GM18498 (cell line): ENCODE results near the gene LAPTM5.

Experiments used
- ATAC-seq: cut with Tn5 transposase; IDR thresholded peaks from one replicate; pipeline ENCODE4 v1.9.1; 2021; ENCODE audit warnings: mild to moderate bottlenecking, moderate library complexity; ENCODE audit not compliant: unreplicated experiment

The LAPTM5 gene

DNA sequence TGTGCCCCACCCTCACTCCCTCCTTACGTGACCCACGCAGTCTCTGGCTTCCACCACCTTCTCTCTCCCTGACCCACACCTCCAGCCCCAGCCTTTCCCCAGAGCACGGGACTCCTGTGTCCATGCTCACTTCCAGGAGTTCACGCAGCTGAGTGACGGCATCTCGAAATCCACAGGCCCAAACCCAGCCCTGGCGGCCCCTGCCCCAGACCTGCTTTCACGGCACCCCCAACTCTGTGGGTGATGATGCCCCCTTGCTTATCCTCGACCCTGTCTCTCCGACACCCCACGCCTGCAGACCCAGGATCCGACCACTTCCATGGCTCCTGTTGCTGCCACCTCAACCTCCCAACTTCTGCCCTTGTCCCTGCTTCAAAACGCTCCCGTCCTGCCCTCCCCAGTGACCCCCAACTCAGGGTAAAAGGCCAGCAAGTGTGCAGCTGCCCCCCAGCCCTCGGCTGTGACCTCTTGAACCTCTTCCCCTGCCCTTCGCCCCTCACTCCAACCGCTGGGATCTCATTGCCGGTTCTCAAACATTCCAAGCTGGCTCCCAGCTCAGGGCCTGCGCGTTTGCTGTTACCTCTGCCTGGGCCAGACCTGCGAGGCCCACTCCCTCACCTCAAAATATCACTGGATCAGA is 30.4 kb upstream of the LAPTM5 start:
- ATAC-seq: no peak

DNA sequence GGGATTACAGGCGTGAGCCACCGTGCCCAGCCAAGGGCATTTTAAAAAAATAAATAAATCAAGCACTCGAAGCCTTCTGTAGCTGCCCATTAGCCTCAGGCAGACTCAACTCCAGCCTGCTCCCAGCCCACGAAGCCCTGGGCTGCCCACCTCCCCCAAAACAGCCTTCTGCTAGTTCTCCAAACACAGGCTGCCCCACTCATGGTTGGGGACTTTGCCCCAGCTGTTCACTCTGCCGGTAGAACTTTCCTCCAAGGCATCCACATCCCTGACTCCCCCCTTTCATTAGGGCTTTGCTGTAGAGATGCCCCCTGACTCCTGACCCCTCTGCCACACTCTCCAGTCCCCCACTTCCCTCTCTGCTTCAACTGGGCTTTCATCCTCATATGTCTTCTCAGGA is 29.7 kb upstream of the LAPTM5 start:
- ATAC-seq: no peak

DNA sequence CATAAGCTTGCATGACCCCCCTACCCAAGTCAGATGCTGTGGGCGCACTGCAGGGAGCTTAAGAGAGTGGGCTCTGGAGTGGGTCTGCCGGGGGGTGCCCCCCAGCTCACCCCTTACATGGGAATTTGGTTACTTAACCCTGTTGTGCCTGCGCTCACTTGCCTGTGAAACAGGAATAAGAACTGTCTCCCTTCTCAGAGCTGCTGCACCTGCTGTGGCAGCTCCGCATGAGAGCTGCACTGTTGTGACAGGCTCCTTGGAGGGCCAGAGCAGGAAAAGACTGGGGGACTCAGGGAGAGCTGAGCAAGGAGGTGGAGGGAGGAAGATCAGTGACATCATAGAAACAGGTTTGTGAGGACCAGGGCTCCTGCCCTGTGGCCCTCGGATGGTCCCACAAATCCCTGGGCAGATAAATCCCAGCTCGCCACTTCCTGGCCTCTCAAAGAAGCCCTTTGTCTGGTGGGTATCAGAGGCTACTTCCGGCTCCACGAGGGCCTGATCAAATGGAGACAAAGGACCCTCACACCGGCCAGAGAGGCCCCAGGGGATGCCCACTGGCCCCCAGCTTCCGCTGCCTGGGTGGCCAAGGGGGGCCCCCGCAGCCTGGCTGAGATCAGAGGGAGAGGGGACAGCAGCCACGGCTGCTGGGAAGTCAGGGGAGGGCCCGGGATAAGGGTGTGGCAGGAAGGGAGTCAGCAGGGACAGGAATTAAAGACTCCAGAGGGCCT is 28.9 kb upstream of the LAPTM5 start:
- no peak for ATAC-seq

DNA sequence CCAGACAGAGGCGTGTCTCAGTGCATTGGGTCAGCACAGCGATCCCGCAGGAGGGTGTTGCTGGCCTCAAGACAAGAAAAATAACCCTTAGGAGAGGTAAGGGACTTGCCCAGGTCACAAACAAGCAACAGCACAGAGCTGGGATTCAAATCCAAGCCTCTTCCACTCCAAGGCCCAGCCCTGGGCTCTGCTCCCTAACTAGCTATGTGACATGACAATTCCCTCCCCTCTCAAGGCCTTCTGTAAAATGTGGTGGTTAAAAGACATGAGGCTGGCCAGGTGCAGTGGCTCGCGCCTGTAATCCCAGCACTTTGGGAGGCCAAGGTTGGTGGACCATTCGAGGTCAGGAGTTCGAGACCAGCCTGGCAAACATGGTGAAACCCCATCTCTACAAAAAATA is 28.1 kb upstream of the LAPTM5 start:
- ATAC-seq: no peak

DNA sequence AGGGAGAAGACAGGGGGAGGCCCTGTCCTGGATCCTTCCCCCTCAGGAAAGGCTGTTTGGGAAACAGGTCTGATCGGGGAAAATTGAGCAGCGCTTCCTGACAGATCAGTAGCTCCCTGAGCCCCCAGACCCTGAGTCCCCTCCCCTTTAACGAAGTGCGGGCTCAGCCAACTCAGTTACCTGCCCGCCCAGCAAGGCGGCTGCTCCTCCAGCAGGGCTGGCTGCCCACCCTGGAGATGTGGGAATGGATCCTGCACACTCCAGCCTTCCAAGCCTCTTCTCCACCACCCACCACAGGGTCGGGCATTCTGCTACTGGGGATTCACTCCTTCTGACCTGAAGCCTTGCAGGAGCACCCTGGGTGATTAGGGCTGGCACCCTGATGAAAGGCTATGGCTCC is 27.6 kb upstream of the LAPTM5 start:
- ATAC-seq: no peak

DNA sequence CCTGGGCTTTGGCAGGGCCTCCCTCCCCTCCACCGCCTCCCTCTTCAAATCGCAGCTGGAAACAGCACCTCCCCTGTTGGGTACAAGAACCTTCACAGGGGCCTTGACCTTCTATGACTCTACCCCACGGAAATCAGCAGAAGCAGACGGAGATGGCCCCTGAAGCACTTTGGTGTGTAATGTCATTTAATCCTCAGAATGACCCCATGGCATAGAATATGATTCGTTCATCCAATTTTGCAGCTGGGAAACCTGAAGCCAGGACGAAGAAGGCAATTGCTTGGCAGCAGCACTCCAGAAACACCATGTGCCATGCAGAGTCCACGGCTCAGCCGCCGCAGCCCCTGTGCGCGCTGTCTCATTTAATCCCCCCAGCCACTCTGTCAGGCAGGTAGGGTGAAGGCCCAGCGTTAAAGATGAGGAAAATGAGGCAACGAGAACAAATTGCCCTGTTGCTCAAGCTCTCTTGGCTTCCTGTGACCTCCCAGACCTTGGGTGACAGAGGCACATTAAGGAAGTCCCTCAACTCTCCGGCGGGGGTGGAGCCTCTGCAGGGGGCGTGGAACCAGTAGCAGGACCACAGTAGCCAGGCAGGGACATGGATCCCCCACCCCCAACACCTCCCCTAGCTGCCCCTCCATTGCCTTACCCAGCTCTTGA is 25.8 kb upstream of the LAPTM5 start:
- ATAC-seq: no peak

DNA sequence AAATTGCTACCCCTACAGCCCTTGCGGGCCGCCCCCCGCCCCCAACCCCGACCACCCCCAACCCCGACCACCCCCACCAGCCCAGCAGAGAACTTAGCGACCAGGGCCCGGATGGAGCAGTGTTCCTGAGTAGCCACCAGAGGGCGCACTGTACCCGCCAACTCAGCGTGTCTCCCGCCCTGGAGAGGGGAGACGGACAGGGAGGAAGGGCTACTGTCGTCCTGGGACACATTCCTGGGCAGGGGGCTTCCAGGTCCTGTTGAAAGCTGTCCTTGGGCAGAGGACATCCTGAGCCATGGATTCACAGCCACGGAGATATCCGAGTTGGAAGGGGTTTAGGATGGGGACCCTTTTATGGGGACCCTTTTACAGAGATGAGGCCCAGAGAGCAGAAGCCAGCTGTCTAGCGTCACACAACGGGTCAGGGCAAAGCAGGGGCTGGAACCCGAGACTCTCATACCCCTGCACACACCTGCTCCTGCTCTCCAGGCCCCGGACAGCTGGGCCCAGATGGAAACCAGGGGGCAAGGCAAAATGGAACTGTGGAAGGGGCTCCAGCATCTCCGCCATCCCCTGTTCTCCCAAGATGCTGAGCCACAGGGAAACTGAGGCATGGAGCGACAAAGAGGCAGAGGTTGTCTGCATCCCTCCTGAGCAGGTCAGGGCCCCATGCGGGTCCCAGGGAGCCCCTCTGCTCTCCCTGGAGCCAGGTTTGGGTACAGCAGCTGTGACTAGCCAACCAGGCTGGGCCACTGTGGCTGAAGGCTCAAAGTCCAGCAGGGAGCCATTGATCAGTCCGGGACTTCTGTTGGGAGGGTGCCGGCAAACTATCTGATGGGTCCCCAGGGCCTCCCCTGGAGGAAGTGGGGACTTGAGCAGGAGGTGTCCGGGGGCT is 25.0 kb upstream of the LAPTM5 start:
- ATAC-seq: no peak

DNA sequence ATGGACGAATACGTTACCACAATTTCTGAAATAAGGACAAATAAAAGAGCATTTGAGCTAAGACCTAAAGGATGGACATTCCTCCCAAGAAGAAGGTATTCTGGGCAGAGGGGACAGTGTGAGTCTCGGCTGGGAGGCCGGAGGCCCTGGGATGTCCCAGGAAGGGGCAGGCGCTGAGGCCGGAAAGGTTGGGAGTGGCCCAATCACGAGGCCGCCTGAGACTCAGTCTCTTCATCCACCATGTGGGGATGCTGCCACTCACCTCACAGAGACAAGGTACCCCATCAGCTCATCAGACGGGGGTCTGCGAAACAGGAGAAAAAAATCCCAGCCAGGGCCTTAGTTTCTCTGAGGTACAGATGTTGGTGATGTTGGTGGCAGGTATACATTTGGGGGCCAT is 24.3 kb upstream of the LAPTM5 start:
- no peak for ATAC-seq

DNA sequence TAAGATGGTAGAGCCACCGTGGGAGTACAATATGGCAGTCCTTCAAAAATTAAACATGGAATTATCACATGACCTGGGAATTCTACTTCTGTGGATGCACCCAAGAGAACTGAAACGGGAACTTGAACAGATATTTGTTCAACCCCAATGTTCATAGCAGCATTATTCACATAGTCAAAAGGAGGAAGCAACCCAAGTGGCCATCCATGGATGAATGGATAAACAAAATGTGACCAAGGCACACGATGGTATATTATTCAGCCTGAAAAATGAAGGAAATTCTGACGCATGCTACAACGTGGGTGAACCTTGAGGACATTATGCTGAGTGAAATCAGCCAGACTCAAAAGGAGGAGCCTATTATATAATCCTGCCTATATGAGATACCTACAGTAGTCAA is 22.8 kb upstream of the LAPTM5 start:
- ATAC-seq: no peak

DNA sequence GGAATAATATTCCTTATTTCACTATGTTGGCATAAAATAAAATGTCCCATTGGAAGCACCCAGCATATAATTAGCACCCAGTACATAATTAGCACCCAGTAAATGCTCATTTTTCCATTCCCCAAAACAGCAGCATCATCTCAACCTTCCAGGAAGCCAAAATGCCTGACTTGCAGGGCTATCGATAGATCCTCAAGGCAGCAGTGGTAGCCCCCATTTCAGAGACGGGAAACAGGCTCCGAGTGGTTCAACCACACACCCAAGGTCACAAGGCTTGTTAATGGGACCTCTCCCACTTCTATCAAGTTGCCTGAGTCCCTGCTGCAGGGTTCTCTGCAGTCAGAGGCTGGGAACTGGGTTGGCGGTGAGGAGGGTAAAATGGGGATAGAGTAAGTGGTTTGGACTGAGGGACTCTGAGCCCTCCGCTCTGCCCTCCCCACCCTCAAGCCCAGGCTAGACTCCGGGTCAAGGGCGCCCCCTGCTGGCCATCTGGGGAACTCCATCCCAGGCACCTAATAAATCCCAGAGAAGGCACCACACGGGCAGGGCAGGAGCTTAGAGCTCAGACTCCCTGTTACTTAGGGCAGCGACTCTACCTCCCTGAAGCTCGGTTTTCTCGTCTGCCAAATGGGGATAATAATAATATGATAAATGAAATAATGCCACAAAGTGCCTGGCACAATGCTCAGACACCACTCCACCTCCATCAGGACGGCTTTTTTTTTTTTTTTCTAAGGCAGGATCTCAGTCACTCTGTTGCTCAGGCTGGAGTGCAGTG is 21.9 kb upstream of the LAPTM5 start:
- ATAC-seq: peak; percentile 68

DNA sequence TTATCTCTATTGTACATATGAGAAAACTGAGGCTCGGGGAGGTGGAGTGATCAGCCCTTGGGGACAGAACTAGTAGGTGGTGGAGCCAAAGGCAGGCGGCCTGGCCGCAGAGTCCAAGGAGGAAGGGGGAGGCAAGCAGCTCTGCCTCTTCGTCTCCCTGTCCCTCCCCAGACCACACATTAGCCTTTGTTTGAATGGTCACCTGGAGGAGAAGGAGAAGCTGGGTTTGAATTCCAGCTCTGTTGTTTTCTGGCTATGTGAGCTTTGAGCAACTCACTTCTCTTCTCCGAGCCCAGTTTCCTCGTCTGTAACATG is 21.4 kb upstream of the LAPTM5 start:
- ATAC-seq: no peak

DNA sequence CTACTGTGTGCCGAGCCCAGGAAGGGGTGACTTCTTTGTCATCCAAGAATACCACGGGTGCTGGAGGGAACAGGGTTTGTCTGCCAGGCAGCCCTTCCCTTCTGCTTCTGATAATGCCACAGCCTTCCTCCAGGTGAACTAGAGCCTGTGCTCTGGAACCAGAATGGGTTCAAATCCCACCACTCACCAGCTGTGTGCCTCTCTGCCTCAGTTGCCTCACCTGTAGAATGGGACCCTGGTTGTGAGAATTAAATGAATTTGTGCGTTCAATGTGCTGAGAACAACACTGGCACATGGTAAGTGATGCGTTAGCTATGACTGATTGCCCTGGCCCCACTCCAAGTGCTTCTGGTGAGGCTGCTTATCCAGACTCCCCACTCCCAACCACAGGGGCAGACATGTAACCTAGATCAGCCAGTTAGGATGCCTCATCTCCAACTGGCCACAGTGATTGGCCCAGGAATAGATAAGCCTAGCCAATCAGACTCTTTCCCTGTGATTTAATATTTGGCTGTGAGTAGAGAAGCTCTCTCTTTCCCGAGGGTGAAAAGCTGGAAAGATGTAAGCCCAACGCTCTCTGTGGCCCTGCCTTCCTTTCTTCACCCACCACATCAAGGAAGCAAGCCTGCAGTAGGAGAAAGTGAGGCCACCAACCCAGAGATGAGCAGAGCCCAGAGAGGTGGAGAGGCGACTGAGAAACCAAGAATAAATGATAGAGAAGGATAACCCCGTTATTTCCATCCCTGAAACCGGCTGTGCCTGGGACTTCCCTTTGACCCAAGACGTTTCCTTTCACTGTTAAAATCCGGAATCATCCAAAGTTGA is 20.8 kb upstream of the LAPTM5 start:
- ATAC-seq: no peak

DNA sequence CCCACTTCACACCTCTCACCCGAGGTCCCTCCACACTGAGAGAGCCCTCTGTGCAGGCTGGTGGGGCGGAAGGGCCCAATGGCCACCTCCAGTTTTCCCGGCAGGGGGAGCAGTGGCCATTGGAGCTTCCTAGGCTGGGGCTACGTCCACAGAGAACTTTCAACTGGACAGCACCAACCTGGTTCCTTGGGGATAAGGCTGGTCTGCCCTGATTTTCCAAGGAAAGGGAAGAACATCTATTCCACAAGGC is 20.3 kb upstream of the LAPTM5 start:
- ATAC-seq: no peak

DNA sequence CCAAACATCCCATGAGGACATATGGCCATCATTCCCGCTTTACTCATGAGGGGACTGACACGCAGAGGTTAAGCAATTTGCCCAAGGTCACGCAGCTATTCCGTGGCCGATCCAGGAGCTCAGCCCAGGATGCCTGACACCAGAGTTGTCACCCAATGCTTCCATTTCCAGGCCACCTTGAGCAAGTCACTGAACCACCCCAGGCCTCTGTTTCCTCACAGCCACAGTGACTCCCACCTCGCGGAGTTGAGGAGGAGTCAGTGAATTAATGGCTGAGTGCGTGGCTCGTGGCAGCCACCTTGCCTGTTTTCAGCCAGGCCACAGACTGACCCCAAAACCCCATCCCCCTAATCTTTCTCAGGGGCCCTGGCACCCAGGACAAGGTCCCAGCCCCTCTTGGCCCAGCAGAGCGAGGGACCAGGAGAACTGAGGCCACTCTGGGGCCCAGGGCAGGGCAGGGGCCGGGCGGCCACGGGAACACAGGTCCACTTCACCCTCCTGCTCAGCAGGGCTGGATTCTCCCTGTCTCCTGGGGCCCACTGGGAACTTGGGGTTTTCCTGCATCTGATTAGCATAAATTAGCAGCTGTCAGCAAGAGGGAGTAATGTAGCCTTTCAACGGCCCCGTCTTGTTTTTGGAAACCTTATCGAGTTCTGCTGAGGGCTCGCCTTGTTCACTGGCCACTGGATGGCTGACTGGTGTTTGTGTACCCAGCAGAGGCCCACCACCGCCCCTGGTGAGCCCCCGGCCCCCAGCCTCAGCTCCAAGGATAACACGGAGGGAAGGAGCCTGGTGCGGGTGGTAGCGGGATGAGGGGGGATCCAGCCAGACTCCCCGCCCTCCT is 19.7 kb upstream of the LAPTM5 start:
- ATAC-seq: no peak

DNA sequence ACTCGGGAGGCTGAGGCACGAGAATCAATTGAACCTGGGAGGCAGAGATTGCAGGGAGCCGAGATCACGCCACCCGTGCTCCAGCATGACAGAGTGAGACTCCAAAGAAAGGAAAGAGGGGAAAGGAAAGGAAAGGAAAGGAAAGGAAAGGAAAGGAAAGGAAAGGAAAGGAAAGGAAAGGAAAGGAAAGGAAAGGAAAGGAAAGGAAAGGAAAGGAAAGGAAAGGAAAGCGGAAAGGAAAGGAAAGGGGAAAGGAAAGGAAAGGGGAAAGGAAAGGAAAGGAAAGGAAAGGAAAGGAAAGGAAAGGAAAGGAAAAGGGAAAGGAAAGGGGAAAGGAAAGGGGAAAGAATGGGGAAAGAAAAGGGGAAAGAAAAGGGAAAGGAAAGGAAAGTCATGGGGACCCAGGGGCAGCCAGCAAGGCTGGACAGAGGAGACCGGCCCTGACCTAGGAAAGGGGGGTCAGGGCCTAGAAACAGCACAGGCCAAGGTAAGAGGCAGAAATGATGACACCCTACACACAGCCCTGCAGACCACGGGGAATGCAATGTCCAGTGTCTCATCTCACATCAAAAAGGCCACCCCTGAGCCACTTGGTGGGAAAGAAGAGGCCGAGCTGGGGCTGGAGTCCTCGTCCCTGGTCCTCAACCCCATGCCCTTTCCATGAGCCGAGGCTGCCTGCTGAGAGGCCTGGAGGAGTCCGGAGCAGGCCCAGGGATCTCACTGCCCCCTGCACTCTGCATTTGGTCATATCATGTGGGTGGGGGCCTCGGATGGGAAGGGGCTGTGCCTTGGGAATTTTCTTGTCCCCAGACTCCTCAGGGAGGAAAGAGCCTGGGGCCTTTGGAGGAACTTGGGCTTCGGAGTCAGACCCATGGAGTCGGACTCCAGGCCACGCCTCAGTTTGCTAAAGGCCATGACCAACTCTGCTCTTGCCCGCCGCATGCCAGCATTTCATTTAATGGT is 18.8 kb upstream of the LAPTM5 start:
- ATAC-seq: no peak

DNA sequence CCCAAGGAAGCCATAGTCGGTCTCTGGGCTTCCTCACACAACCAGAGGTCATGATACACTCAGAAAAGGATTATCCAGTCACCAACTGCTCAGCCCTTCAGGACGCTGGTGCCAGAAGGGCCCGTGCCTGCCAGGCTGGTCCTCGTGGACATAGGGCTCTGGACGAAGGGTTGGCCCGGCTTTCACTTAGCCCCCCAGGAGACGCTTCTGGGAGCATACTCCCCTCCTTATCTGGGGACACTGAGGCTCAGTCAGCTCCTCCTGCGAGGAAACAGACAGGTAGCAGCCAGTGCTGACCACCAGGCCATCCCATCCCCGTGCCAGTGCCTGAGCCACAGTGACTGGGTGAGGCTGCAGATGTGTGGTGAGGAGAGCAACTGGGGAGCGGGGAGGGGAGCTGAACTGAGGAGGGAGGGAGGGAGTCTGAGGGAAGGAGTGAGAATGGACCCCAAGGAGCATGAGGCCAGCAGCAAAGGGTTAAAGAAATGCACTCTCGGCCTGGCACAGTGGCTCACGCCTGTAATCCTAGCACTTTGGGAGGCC is 17.9 kb upstream of the LAPTM5 start:
- no peak for ATAC-seq

DNA sequence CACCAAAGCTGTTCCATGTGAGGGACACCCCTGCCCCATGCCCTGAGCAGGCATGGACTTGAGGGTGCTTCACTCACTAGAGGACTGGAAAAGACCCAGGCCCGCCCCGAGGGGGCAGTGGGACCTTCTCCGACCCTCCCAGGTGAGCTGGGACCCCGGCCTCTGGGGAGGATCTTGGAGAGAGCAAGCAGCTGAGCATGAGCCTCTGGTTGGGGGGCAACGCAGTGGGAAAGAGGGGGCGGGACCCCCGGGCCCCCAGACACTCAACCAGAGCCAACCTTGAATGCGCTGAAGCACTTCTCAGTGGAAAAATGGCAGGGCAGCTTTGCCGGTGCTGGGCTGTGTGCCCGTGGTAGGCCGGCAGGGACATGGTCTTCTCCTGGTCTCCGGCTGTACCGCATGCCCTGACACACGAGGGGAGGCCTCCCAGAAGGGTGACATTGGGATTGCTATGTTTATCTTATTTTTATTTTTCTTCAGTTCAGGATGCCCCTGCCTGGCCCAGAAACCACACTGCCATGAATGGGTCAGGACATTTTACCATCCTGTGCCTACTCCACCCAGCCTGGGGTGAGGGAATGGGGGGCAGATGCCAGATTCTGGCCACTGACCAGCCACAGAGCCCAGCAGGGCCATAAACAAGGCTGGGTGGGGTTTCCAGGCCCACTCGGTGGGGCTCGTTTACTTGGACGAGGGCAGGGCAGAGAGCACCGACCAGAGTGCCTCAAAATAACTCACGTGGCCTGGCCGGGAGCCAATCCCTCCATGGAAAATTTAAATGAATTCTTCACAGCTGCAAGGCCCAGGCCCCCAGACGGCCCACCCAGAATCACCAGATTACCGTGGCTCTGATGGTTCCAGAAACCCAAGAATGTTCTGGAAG is 17.2 kb upstream of the LAPTM5 start:
- ATAC-seq: no peak
